ENCODE results near the gene ELMO1.

DNA sequence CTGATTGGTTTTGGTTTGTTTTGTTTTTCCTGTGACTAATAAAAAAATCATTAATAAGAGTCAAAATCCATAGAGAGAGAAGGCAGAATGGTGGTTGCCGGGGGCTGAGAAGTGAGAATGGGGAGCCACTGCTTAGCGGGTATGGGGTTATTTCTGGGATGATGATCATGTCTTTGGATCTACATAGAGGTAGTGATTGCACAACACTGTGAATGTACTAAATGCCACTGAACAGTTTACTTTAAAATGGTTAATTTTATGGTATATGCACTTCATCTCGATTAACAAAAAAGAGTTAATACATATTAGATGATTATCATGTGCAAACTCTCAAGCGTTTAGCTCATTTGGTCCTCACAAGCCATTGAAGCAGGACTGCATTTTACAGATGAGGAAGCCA lies 342.9 kb downstream of the ELMO1 start:
- no peak for TF ChIP-seq YY1 (IDR thresholded peaks at IDR 0.05; ENCODE audit: extremely low read depth, insufficient replicate concordance, low read depth, low read length)
- TF ChIP-seq EZH2 (IDR thresholded peaks at IDR 0.05), result no peak
- TF ChIP-seq POLR2A (IDR thresholded peaks at IDR 0.05; ENCODE audit: borderline replicate concordance, extremely low read depth, insufficient read depth, insufficient read length), result no peak
- TF ChIP-seq, protein P1, sequence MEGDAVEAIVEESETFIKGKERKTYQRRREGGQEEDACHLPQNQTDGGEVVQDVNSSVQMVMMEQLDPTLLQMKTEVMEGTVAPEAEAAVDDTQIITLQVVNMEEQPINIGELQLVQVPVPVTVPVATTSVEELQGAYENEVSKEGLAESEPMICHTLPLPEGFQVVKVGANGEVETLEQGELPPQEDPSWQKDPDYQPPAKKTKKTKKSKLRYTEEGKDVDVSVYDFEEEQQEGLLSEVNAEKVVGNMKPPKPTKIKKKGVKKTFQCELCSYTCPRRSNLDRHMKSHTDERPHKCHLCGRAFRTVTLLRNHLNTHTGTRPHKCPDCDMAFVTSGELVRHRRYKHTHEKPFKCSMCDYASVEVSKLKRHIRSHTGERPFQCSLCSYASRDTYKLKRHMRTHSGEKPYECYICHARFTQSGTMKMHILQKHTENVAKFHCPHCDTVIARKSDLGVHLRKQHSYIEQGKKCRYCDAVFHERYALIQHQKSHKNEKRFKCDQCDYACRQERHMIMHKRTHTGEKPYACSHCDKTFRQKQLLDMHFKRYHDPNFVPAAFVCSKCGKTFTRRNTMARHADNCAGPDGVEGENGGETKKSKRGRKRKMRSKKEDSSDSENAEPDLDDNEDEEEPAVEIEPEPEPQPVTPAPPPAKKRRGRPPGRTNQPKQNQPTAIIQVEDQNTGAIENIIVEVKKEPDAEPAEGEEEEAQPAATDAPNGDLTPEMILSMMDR (IDR thresholded peaks at IDR 0.05 in 2 of 3, conservative IDR thresholded peaks at IDR 0.05 in 1 of 3; ENCODE audit: borderline replicate concordance in 1 of 3, insufficient read depth in 1 of 3, low read depth in 2 of 3, low read length in 2 of 3), result no peak
